Astrocyte (in vitro differentiated cells and primary cell): ENCODE data around the gene ATP8B1. TPM values are rescaled to one million over a fixed set of nuclear protein-coding genes. Genes with fewer than 3 reads are reported as not detected.

Experiments used
- DNase-seq: peaks from one replicate; pipeline ENCODE4 v3.0.0-alpha.2; 2010; ENCODE audit warnings: low read depth
- FAIRE-seq: peaks from 2 replicates; lab custom pipeline; 2011; peaks lifted over from hg19 to GRCh38; lab: Jason Lieb, UNC
- H2AFZ ChIP-seq: 2 replicates; pipeline ENCODE4 v1.6.0; 2012; ENCODE audit warnings: low read depth, low read length, inconsistent platforms
- H3K27ac ChIP-seq: 2 replicates; pipeline ENCODE4 v1.5.1; 2011; ENCODE audit warnings: low read depth, low read length, inconsistent platforms
- H3K27me3 ChIP-seq: 2 replicates; pipeline ENCODE4 v1.6.0; 2011; ENCODE audit warnings: low read length, inconsistent platforms; ENCODE audit not compliant: insufficient read depth
- H3K36me3 ChIP-seq: 2 replicates; pipeline ENCODE4 v1.5.1; 2011; ENCODE audit warnings: low read length, inconsistent platforms; ENCODE audit not compliant: insufficient read depth
- H3K4me1 ChIP-seq: 2 replicates; pipeline ENCODE4 v1.5.1; 2011; ENCODE audit warnings: low read length, inconsistent platforms; ENCODE audit not compliant: insufficient read depth
- H3K4me2 ChIP-seq: 2 replicates; pipeline ENCODE4 v1.6.0; 2012; ENCODE audit warnings: low read length, inconsistent platforms
- H3K4me3 ChIP-seq: 2 replicates; pipeline ENCODE4 v1.5.1; 2011; ENCODE audit warnings: low read depth, mild to moderate bottlenecking, low read length, inconsistent platforms; ENCODE audit not compliant: insufficient read depth
- H3K79me2 ChIP-seq: 2 replicates; pipeline ENCODE4 v1.6.0; 2012; ENCODE audit warnings: mild to moderate bottlenecking, low read length, inconsistent platforms; ENCODE audit not compliant: insufficient read depth
- H3K9ac ChIP-seq: 2 replicates; pipeline ENCODE4 v1.6.0; 2012; ENCODE audit warnings: mild to moderate bottlenecking, low read length, inconsistent platforms
- H3K9me3 ChIP-seq: 2 replicates; pipeline ENCODE4 v1.5.1; 2012; ENCODE audit warnings: low read depth, mild to moderate bottlenecking, low read length, inconsistent platforms; ENCODE audit not compliant: insufficient read depth
- H4K20me1 ChIP-seq: 2 replicates; pipeline ENCODE4 v1.6.0; 2012; ENCODE audit warnings: low read length, inconsistent platforms; ENCODE audit not compliant: insufficient read depth
- H3K27ac Mint-ChIP-seq: one replicate; pipeline ENCODE4 v1.8.0; 2021; ENCODE audit warnings: mild to moderate bottlenecking, mixed read lengths; ENCODE audit not compliant: unreplicated experiment
- H3K27me3 Mint-ChIP-seq: one replicate; pipeline ENCODE4 v1.8.0; 2021; ENCODE audit warnings: low read depth, mixed read lengths; ENCODE audit not compliant: unreplicated experiment
- H3K36me3 Mint-ChIP-seq: one replicate; pipeline ENCODE4 v1.8.0; 2021; ENCODE audit warnings: low read depth, mixed read lengths; ENCODE audit not compliant: unreplicated experiment
- H3K4me1 Mint-ChIP-seq: one replicate; pipeline ENCODE4 v1.8.0; 2021; ENCODE audit warnings: low read depth, mixed read lengths; ENCODE audit not compliant: unreplicated experiment
- H3K4me3 Mint-ChIP-seq: one replicate; pipeline ENCODE4 v1.8.0; 2021; ENCODE audit warnings: mild to moderate bottlenecking, moderate library complexity, mixed read lengths; ENCODE audit not compliant: unreplicated experiment
- H3K9me3 Mint-ChIP-seq: one replicate; pipeline ENCODE4 v1.8.0; 2021; ENCODE audit warnings: mild to moderate bottlenecking, mixed read lengths; ENCODE audit not compliant: unreplicated experiment
- CTCF ChIP-seq: IDR thresholded peaks from 2 replicates; pipeline ENCODE4 v1.5.1; 2011; ENCODE audit warnings: low read depth, mild to moderate bottlenecking, inconsistent platforms, low read length, moderate library complexity; ENCODE audit not compliant: insufficient read depth
- EZH2 ChIP-seq: IDR thresholded peaks from 2 replicates; pipeline ENCODE4 v1.6.1; 2012; ENCODE audit warnings: mild to moderate bottlenecking, low read length, inconsistent platforms; ENCODE audit not compliant: insufficient read depth
- total RNA-seq: library from RNA; stranded (reverse); gene quantifications from 2 replicates; pipeline ENCODE4 v1.2.1, GENCODE V29; 2021

Gene ATP8B1
- total RNA-seq, 1 donor from 2014 or later, result 10.4 TPM

GRCh38 chr18:57834616-57835015 is 31.5 kb upstream of the ATP8B1 start:
- H3K4me1 Mint-ChIP-seq, result peaks cover 16% of the 10 kb centered on the region
- no peaks in the 10 kb centered on the region for H3K36me3 Mint-ChIP-seq
- Histone ChIP-seq H2AFZ (no peak overlapping the region), H3K27ac (no peak overlapping the region), H3K9me3 (no peaks in the 10 kb centered on the region), H3K4me2 (no peak overlapping the region), H3K4me1 (peaks cover 20% of the 10 kb centered on the region), H3K9ac (no peak overlapping the region), H3K27me3 (no peaks in the 10 kb centered on the region), H3K36me3 (no peaks in the 10 kb centered on the region), H3K79me2 (no peaks in the 10 kb centered on the region), H3K4me3 (no peak overlapping the region), H4K20me1 (no peaks in the 10 kb centered on the region)
- FAIRE-seq, result no peak
- peaks cover 7% of the 10 kb centered on the region for H3K9me3 Mint-ChIP-seq
- no peak for DNase-seq
- H3K27me3 Mint-ChIP-seq, result no peaks in the 10 kb centered on the region
- no peak overlapping the region for H3K27ac Mint-ChIP-seq
- no peak overlapping the region for H3K4me3 Mint-ChIP-seq
- no peak for TF ChIP-seq EZH2
- no peak for TF ChIP-seq CTCF

- Mint-ChIP-seq H3K36me3 (no peaks in the 10 kb centered on the region), H3K27ac (peak overlapping the region; percentile 82), H3K4me1 (peaks cover 13% of the 10 kb centered on the region), H3K4me3 (no peak overlapping the region), H3K9me3 (peaks cover 7% of the 10 kb centered on the region), H3K27me3 (no peaks in the 10 kb centered on the region)
- Histone ChIP-seq H3K27ac (no peak overlapping the region), H3K9ac (no peak overlapping the region), H3K36me3 (no peaks in the 10 kb centered on the region), H3K27me3 (no peaks in the 10 kb centered on the region), H4K20me1 (no peaks in the 10 kb centered on the region), H2AFZ (no peak overlapping the region), H3K79me2 (no peaks in the 10 kb centered on the region), H3K4me3 (no peak overlapping the region), H3K9me3 (no peaks in the 10 kb centered on the region), H3K4me1 (peaks cover 16% of the 10 kb centered on the region), H3K4me2 (peak overlapping the region; percentile 59)
- peak; percentile 17 for FAIRE-seq
- peak; percentile 51 for DNase-seq
- TF ChIP-seq CTCF (no peak), EZH2 (no peak)
Measured at GRCh38 chr18:57833441-57834101, 30.5 kb upstream of the ATP8B1 start.

- DNase-seq (no peak), FAIRE-seq (no peak)
- Histone ChIP-seq H3K27me3 (no peaks in the 10 kb centered on the region), H3K79me2 (no peaks in the 10 kb centered on the region), H3K9me3 (no peaks in the 10 kb centered on the region), H3K36me3 (no peaks in the 10 kb centered on the region), H2AFZ (no peak overlapping the region), H3K27ac (no peak overlapping the region), H3K4me1 (peaks cover 11% of the 10 kb centered on the region), H4K20me1 (no peaks in the 10 kb centered on the region), H3K4me2 (no peak overlapping the region), H3K4me3 (no peak overlapping the region), H3K9ac (no peak overlapping the region)
- Mint-ChIP-seq H3K36me3 (no peaks in the 10 kb centered on the region), H3K27me3 (no peaks in the 10 kb centered on the region), H3K27ac (no peak overlapping the region), H3K9me3 (peaks cover 7% of the 10 kb centered on the region), H3K4me3 (no peak overlapping the region), H3K4me1 (peaks cover 8% of the 10 kb centered on the region)
- TF ChIP-seq EZH2, result no peak
- no peak for TF ChIP-seq CTCF
Measured at GRCh38 chr18:57832730-57833129, 29.6 kb upstream of the ATP8B1 start.
